AML-193 (cell line): ENCODE measurements around the gene TMEM233.
A peak's percentile ranks its signal among the peaks of the same experiment; 100 is the strongest.

Source experiments
- DNase-seq, 2 experiments: peaks; one replicate each; lab custom pipeline; 2025; lab: John Stamatoyannopoulos, UW

Gene TMEM233

GRCh38 chr12:119659289-119659897 lies 65.8 kb downstream of the TMEM233 start:
- DNase-seq: peak; percentile 39 to 49

GRCh38 chr12:119660076-119660475 lies 66.5 kb downstream of the TMEM233 start:
- peak in 1 of 2 experiments; percentile 8 for DNase-seq

- no peak for DNase-seq
Measured at GRCh38 chr12:119661882-119662281, 68.3 kb downstream of the TMEM233 start.

GRCh38 chr12:119664642-119665041 lies 71.1 kb downstream of the TMEM233 start:
- DNase-seq: no peak

- DNase-seq: no peak
Measured at GRCh38 chr12:119665164-119665929, 71.8 kb downstream of the TMEM233 start.

- peak; percentile 18 to 28 for DNase-seq
Measured at GRCh38 chr12:119666226-119666795, 72.7 kb downstream of the TMEM233 start.

- no peak for DNase-seq
Measured at GRCh38 chr12:119666900-119667576, 73.5 kb downstream of the TMEM233 start.

- peak; percentile 96 to 97 for DNase-seq
Measured at GRCh38 chr12:119667577-119668323, 74.2 kb downstream of the TMEM233 start, which contains the start of gene PRKAB1. Gene PRKAB1, plus strand, starts transcription at chr12:119668133. Its CDS starts 112 bp downstream, at chr12:119668245.

GRCh38 chr12:119668324-119668841 lies 74.8 kb downstream of the TMEM233 start:
- no peak for DNase-seq

- no peak for DNase-seq
Measured at GRCh38 chr12:119669744-119670472, 76.3 kb downstream of the TMEM233 start.

GRCh38 chr12:119671070-119671469 lies 77.5 kb downstream of the TMEM233 start:
- DNase-seq: no peak

GRCh38 chr12:119672194-119672593 lies 78.6 kb downstream of the TMEM233 start:
- DNase-seq: no peak

- DNase-seq: no peak
Measured at GRCh38 chr12:119673634-119674033, 80.1 kb downstream of the TMEM233 start.

GRCh38 chr12:119674560-119674959 lies 81.0 kb downstream of the TMEM233 start:
- DNase-seq: no peak

- no peak for DNase-seq
Measured at GRCh38 chr12:119676022-119676421, 82.4 kb downstream of the TMEM233 start.

- no peak for DNase-seq
Measured at GRCh38 chr12:119676573-119676972, 83.0 kb downstream of the TMEM233 start.

- no peak for DNase-seq
Measured at GRCh38 chr12:119678459-119678858, 84.9 kb downstream of the TMEM233 start.

GRCh38 chr12:119679081-119679480 lies 85.5 kb downstream of the TMEM233 start:
- no peak for DNase-seq

GRCh38 chr12:119679490-119679889 lies 85.9 kb downstream of the TMEM233 start:
- DNase-seq: no peak

- DNase-seq: no peak
Measured at GRCh38 chr12:119681111-119681510, 87.5 kb downstream of the TMEM233 start.
